Measurements from ENCODE around the gene ARHGAP32.

The ARHGAP32 gene

DNA sequence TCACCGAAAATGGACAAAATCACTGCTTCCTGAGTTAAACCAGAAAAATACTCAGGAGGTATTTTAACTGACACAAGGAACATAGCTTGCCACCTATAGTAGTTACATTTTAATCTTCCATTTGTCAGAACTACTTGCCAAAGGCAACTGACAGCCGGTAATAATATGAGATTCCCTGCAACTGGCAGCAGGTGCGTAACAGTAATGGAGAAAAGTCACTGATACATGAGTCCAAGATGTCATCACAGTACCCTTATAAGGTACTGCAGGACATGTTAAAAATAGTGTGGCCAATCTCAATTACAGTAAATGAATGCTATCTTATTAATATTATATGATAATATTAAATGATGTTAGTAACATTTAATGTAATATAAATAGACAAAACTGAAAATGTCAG lies 21.1 kb upstream of the ARHGAP32 start:
- Histone ChIP-seq H2AFZ (ENCODE audit: low read depth, low read length, severe bottlenecking) (no peak overlapping the region), H3K4me2 (ENCODE audit: low read depth, low read length, poor library complexity, severe bottlenecking) (no peak overlapping the region), H3F3A (ENCODE audit: insufficient read depth) (no peaks in the 10 kb centered on the region), H4K20me1 (ENCODE audit: low read depth, low read length) (no peaks in the 10 kb centered on the region), H3K9ac (ENCODE audit: low read length) (no peak overlapping the region), H3K36me3 (ENCODE audit: low read length) (no peaks in the 10 kb centered on the region), H3K27me3 (ENCODE audit: low read length) (no peaks in the 10 kb centered on the region), H3K27ac (ENCODE audit: low read depth, low read length) (no peak overlapping the region), H3K79me2 (ENCODE audit: insufficient read depth, low read length) (no peaks in the 10 kb centered on the region), H3K9me3 (ENCODE audit: insufficient read depth, low read length) (no peaks in the 10 kb centered on the region), H3K4me3 (ENCODE audit: insufficient read depth, low read length, poor library complexity, severe bottlenecking) (no peak overlapping the region), H3K9me2 (replicated peaks; ENCODE audit: insufficient read depth, low read length) (no peaks in the 10 kb centered on the region)
- no peak for TF ChIP-seq EZH2phosphoT487 (conservative IDR thresholded peaks at IDR 0.05; ENCODE audit: low read length)
- TF ChIP-seq, protein P1, sequence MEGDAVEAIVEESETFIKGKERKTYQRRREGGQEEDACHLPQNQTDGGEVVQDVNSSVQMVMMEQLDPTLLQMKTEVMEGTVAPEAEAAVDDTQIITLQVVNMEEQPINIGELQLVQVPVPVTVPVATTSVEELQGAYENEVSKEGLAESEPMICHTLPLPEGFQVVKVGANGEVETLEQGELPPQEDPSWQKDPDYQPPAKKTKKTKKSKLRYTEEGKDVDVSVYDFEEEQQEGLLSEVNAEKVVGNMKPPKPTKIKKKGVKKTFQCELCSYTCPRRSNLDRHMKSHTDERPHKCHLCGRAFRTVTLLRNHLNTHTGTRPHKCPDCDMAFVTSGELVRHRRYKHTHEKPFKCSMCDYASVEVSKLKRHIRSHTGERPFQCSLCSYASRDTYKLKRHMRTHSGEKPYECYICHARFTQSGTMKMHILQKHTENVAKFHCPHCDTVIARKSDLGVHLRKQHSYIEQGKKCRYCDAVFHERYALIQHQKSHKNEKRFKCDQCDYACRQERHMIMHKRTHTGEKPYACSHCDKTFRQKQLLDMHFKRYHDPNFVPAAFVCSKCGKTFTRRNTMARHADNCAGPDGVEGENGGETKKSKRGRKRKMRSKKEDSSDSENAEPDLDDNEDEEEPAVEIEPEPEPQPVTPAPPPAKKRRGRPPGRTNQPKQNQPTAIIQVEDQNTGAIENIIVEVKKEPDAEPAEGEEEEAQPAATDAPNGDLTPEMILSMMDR (IDR thresholded peaks at IDR 0.05; ENCODE audit: insufficient read depth, low read length, poor library complexity, severe bottlenecking), result no peak

DNA sequence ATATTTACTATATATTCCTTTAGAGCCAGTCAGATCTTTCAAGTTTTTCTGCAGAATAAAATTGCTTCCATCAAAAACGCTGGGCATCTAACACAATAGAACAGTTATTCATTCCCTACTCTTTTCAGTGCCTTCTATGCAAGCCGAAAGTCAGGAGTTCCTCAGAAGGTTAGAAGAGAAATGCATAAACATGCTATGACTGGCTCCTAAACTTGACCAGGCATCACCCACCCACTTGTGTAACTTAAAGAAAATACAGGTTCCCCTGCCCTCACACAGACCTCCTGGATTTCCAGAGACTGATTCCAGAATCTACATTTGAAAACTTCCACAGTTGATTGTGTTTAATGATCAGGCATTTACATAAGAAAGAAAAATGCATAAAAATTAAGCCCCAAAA lies 19.3 kb upstream of the ARHGAP32 start:
- no peaks in the 10 kb centered on the region for H3K9me2 ChIP-seq (replicated peaks; ENCODE audit: insufficient read depth, low read length)
- no peak overlapping the region for H3K9ac ChIP-seq (ENCODE audit: low read length)
- no peaks in the 10 kb centered on the region for H3K9me3 ChIP-seq (ENCODE audit: insufficient read depth, low read length)
- H3F3A ChIP-seq (ENCODE audit: insufficient read depth), result no peaks in the 10 kb centered on the region
- H2AFZ ChIP-seq (ENCODE audit: low read depth, low read length, severe bottlenecking), result no peak overlapping the region
- H3K79me2 ChIP-seq (ENCODE audit: insufficient read depth, low read length), result no peaks in the 10 kb centered on the region
- no peaks in the 10 kb centered on the region for H4K20me1 ChIP-seq (ENCODE audit: low read depth, low read length)
- H3K36me3 ChIP-seq (ENCODE audit: low read length), result no peaks in the 10 kb centered on the region
- H3K27ac ChIP-seq (ENCODE audit: low read depth, low read length), result no peak overlapping the region
- no peaks in the 10 kb centered on the region for H3K27me3 ChIP-seq (ENCODE audit: low read length)
- H3K4me3 ChIP-seq (ENCODE audit: insufficient read depth, low read length, poor library complexity, severe bottlenecking), result no peak overlapping the region
- H3K4me2 ChIP-seq (ENCODE audit: low read depth, low read length, poor library complexity, severe bottlenecking), result no peak overlapping the region
- TF ChIP-seq, protein P1 (IDR thresholded peaks at IDR 0.05; ENCODE audit: insufficient read depth, low read length, poor library complexity, severe bottlenecking), result no peak
- TF ChIP-seq EZH2phosphoT487 (conservative IDR thresholded peaks at IDR 0.05; ENCODE audit: low read length), result no peak

DNA sequence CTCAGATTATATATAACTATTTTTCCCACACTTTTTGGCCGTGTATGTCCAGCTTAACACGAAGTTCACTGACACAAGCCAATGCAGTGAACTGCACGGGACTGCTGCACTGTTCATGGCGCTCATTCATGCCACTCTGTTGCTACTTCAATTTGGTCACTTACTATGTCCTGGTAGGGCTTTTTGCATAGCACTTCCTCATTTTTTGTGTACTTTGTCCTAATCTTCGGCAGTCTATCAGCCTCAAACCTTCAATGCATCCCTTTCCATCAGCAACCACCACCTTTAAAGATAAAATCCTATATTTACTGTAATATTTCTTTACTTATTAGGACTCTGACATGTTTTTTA lies 18.7 kb upstream of the ARHGAP32 start:
- Histone ChIP-seq H3K36me3 (ENCODE audit: low read length) (no peaks in the 10 kb centered on the region), H3K79me2 (ENCODE audit: insufficient read depth, low read length) (no peaks in the 10 kb centered on the region), H2AFZ (ENCODE audit: low read depth, low read length, severe bottlenecking) (no peak overlapping the region), H4K20me1 (ENCODE audit: low read depth, low read length) (no peaks in the 10 kb centered on the region), H3K27ac (ENCODE audit: low read depth, low read length) (no peak overlapping the region), H3K9ac (ENCODE audit: low read length) (no peak overlapping the region), H3F3A (ENCODE audit: insufficient read depth) (no peaks in the 10 kb centered on the region), H3K9me3 (ENCODE audit: insufficient read depth, low read length) (no peaks in the 10 kb centered on the region), H3K4me2 (ENCODE audit: low read depth, low read length, poor library complexity, severe bottlenecking) (no peak overlapping the region), H3K27me3 (ENCODE audit: low read length) (no peaks in the 10 kb centered on the region), H3K4me3 (ENCODE audit: insufficient read depth, low read length, poor library complexity, severe bottlenecking) (no peak overlapping the region), H3K9me2 (replicated peaks; ENCODE audit: insufficient read depth, low read length) (no peaks in the 10 kb centered on the region)
- TF ChIP-seq, protein P1 (IDR thresholded peaks at IDR 0.05; ENCODE audit: insufficient read depth, low read length, poor library complexity, severe bottlenecking), result no peak
- TF ChIP-seq EZH2phosphoT487 (conservative IDR thresholded peaks at IDR 0.05; ENCODE audit: low read length), result no peak
